PFSK-1 (cell line): ENCODE data around the gene TMEM182.

Experiments used
- FOXP2 ChIP-seq: optimal IDR thresholded peaks from 2 replicates; pipeline ENCODE3; 2011; ENCODE audit warnings: borderline replicate concordance, control low read depth, inconsistent platforms; ENCODE audit not compliant: insufficient read depth; ENCODE audit errors: extremely low read length, extremely low read depth
- POLR2AphosphoS5 ChIP-seq: IDR thresholded peaks from 2 replicates; pipeline ENCODE4 v1.6.1; 2012; ENCODE audit warnings: low read depth, mild to moderate bottlenecking, control low read depth, low read length, moderate library complexity
- REST ChIP-seq, 2 experiments: IDR thresholded peaks; 2 replicates each; pipeline versions ENCODE4 v1.6.1 to v1.8.0; 2011 to 2012; ENCODE audit warnings: low read depth in 2 of 2, low read length in 2 of 2, control low read depth in 1 of 2, inconsistent platforms in 1 of 2, mild to moderate bottlenecking in 1 of 2, moderate library complexity in 1 of 2; ENCODE audit not compliant: insufficient read depth in 1 of 2
- SIN3A ChIP-seq: IDR thresholded peaks from 2 replicates; pipeline ENCODE4 v1.6.1; 2012; ENCODE audit warnings: mild to moderate bottlenecking, low read length, moderate library complexity, borderline replicate concordance; ENCODE audit not compliant: insufficient read depth
- TAF1 ChIP-seq: IDR thresholded peaks from 2 replicates; pipeline ENCODE4 v1.6.1; 2012; ENCODE audit warnings: low read length, control low read depth, borderline replicate concordance; ENCODE audit not compliant: insufficient read depth

The TMEM182 gene

GRCh38 chr2:102753563-102754159 lies 8.2 kb upstream of the TMEM182 start:
- TF ChIP-seq REST (IDR thresholded peaks at IDR 0.05; ENCODE audit: insufficient read depth in 1 of 2, low read depth in 2 of 2, low read length in 2 of 2), result no peak
- TF ChIP-seq POLR2AphosphoS5, result no peak
- no peak for TF ChIP-seq SIN3A
- no peak for TF ChIP-seq TAF1
- no peak for TF ChIP-seq FOXP2

- TF ChIP-seq TAF1, result no peak
These were observed 7.2 kb upstream of the TMEM182 start for GRCh38 chr2:102754456-102755145.

- TF ChIP-seq REST (IDR thresholded peaks at IDR 0.05; ENCODE audit: insufficient read depth in 1 of 2, low read depth in 2 of 2, low read length in 2 of 2) (no peak), TAF1 (no peak), POLR2AphosphoS5 (no peak), SIN3A (no peak), FOXP2 (no peak)
These were observed 6.5 kb upstream of the TMEM182 start for GRCh38 chr2:102755284-102755683.

- TF ChIP-seq POLR2AphosphoS5 (no peak), REST (IDR thresholded peaks at IDR 0.05; ENCODE audit: insufficient read depth in 1 of 2, low read depth in 2 of 2, low read length in 2 of 2) (no peak), TAF1 (no peak), SIN3A (no peak), FOXP2 (no peak)
These were observed 3.4 kb upstream of the TMEM182 start for GRCh38 chr2:102758439-102758838.

GRCh38 chr2:102764083-102764482 lies 2.3 kb downstream of the TMEM182 start:
- TF ChIP-seq SIN3A (no peak), REST (IDR thresholded peaks at IDR 0.05; ENCODE audit: insufficient read depth in 1 of 2, low read depth in 2 of 2, low read length in 2 of 2) (no peak), POLR2AphosphoS5 (no peak), TAF1 (no peak), FOXP2 (no peak)
